ENCODE data around the gene CLDN18. TPM values are rescaled to one million over a fixed set of nuclear protein-coding genes. Genes with fewer than 3 reads are reported as not detected.

The CLDN18 gene
- total RNA-seq (not detected in 2 replicates), polyA plus RNA-seq (not detected in 2 replicates), polyA minus RNA-seq (not detected in 2 replicates), Bru-seq, nascent RNA (not detected), BruChase-seq, experiment 1, labeled RNA remaining after a 6-hour chase (not detected), BruChase-seq, experiment 2, labeled RNA remaining after a 2-hour chase (not detected)
- not detected in 2 replicates for polyA plus RNA-seq (2011; cell fraction: cytosol; rRNA removed)
- not detected in 2 replicates for polyA plus RNA-seq (2011; cell fraction: nucleus; rRNA removed)
- not detected in 2 replicates for polyA plus RNA-seq (2012)
- polyA minus RNA-seq (2011; cell fraction: cytosol; rRNA and poly(A)+ RNA removed), result not detected
- polyA minus RNA-seq (2011; cell fraction: nucleus; rRNA and poly(A)+ RNA removed), result not detected in 2 replicates
- long read RNA-seq, result 0 reads

GRCh38 chr3:138009476-138010272 is at the start of gene CLDN18:
TSS of gene CLDN18 (plus strand) at chr3:138010165. CDS start at chr3:138010226, 61 bp downstream.
- BruUV-seq (replicated peaks), result no TSS peak
- POLR2A ChIA-PET, result no interaction called here
- dilution Hi-C loops (cut with MboI; ENCODE audit: extremely low pct_ligation_motif_present, low sequenced_read_pairs) (no loop called here), intact Hi-C loops (cut with micrococcal nuclease) (no loop called here)
- DNase-seq (ENCODE audit: low read depth, low spot score), result no peak
- TF ChIP-seq MYC (IDR thresholded peaks at IDR 0.05; ENCODE audit: low read depth, low read length) (no peak), POLR2A (IDR thresholded peaks at IDR 0.05; ENCODE audit: low read depth, low read length) (no peak), JUN (IDR thresholded peaks at IDR 0.05; ENCODE audit: borderline replicate concordance, insufficient read depth, insufficient read length, low read depth) (no peak), POLR2AphosphoS5 (IDR thresholded peaks at IDR 0.05; ENCODE audit: insufficient read depth, low read depth, low read length) (no peak), MAX (IDR thresholded peaks at IDR 0.05; ENCODE audit: insufficient read depth, insufficient read length) (no peak)
- H3K9me3 ChIP-seq (replicated peaks; ENCODE audit: control insufficient read depth, insufficient read depth, low read length), result no peaks in the 10 kb centered on the region
- H3K4me1 ChIP-seq (ENCODE audit: control insufficient read depth, extremely low read depth, insufficient read depth, low read length), result no peaks in the 10 kb centered on the region
- no peaks in the 10 kb centered on the region for H3K27me3 ChIP-seq (ENCODE audit: control insufficient read depth in 2 of 2, insufficient read depth in 2 of 2, low read length in 2 of 2)
- FAIRE-seq, result no peak
- no peak within 1 kb of the TSS for H2AFZ ChIP-seq (ENCODE audit: low read depth, low read length)
- H3K9ac ChIP-seq (replicated peaks; ENCODE audit: extremely low read depth, insufficient read depth, low read length), result no peak within 1 kb of the TSS
- H4K20me1 ChIP-seq (replicated peaks; ENCODE audit: control insufficient read depth, extremely low read depth, insufficient read depth, low read length), result no peaks in the 10 kb centered on the region
- H3K4me2 ChIP-seq (ENCODE audit: insufficient read depth, low read length), result no peak within 1 kb of the TSS
- H3K9me1 ChIP-seq (replicated peaks; ENCODE audit: control insufficient read depth, extremely low read depth, insufficient read depth, low read length), result no peaks in the 10 kb centered on the region
- H3K36me3 ChIP-seq (ENCODE audit: control insufficient read depth in 2 of 2, extremely low read depth in 1 of 2, insufficient read depth in 2 of 2, low read length in 2 of 2), result no peaks in the 10 kb centered on the region
- H3K27ac ChIP-seq (ENCODE audit: insufficient read depth, low read depth, low read length), result no peak within 1 kb of the TSS
- no peak within 1 kb of the TSS for H3K4me3 ChIP-seq (replicated peaks in 1 of 3; ENCODE audit: insufficient read depth in 1 of 3, low read depth in 1 of 3, low read length in 3 of 3)
- CTCF ChIA-PET, result no interaction called here
- no peaks in the 10 kb centered on the region for H3K79me2 ChIP-seq (ENCODE audit: control insufficient read depth, insufficient read depth, low read length)

- TF ChIP-seq FOS (IDR thresholded peaks at IDR 0.05; ENCODE audit: borderline replicate concordance, insufficient read depth, low read length) (no peak), EZH2 (IDR thresholded peaks at IDR 0.05; ENCODE audit: borderline replicate concordance, low read depth, low read length, severe bottlenecking) (no peak), POLR2A (IDR thresholded peaks at IDR 0.05; ENCODE audit: low read depth, low read length) (no peak), POLR2AphosphoS5 (IDR thresholded peaks at IDR 0.05; ENCODE audit: insufficient read depth, low read depth, low read length) (no peak), GATA2 (IDR thresholded peaks at IDR 0.05; ENCODE audit: insufficient read depth, insufficient read length, low read depth, low read length) (no peak), MAX (IDR thresholded peaks at IDR 0.05; ENCODE audit: insufficient read depth, insufficient read length) (no peak), MYC (IDR thresholded peaks at IDR 0.05; ENCODE audit: low read depth, low read length) (no peak), JUN (IDR thresholded peaks at IDR 0.05; ENCODE audit: borderline replicate concordance, insufficient read depth, insufficient read length, low read depth) (no peak)
- TF ChIP-seq, protein P1, sequence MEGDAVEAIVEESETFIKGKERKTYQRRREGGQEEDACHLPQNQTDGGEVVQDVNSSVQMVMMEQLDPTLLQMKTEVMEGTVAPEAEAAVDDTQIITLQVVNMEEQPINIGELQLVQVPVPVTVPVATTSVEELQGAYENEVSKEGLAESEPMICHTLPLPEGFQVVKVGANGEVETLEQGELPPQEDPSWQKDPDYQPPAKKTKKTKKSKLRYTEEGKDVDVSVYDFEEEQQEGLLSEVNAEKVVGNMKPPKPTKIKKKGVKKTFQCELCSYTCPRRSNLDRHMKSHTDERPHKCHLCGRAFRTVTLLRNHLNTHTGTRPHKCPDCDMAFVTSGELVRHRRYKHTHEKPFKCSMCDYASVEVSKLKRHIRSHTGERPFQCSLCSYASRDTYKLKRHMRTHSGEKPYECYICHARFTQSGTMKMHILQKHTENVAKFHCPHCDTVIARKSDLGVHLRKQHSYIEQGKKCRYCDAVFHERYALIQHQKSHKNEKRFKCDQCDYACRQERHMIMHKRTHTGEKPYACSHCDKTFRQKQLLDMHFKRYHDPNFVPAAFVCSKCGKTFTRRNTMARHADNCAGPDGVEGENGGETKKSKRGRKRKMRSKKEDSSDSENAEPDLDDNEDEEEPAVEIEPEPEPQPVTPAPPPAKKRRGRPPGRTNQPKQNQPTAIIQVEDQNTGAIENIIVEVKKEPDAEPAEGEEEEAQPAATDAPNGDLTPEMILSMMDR (IDR thresholded peaks at IDR 0.05; ENCODE audit: extremely low read depth in 1 of 2, insufficient read depth in 1 of 2, low read depth in 1 of 2, low read length in 2 of 2), result no peak
- BruUV-seq (replicated peaks), result no TSS peak
- no peaks in the 10 kb centered on the region for H3K9me1 ChIP-seq (replicated peaks; ENCODE audit: control insufficient read depth, extremely low read depth, insufficient read depth, low read length)
- ChIA-PET CTCF (interaction anchor here (1.5 kb wide), 1 partner anchor 9 kb away, joined by 4 read pairs; no protein-coding TSS in a partner anchor), POLR2A (no interaction called here)
- H3K27me3 ChIP-seq (ENCODE audit: control insufficient read depth in 2 of 2, insufficient read depth in 2 of 2, low read length in 2 of 2), result peaks cover 0 to 2% of the 10 kb centered on the region in 2 experiments
- no peak overlapping the region for H2AFZ ChIP-seq (ENCODE audit: low read depth, low read length)
- dilution Hi-C loops (cut with MboI; ENCODE audit: extremely low pct_ligation_motif_present, low sequenced_read_pairs) (no loop called here), intact Hi-C loops (cut with micrococcal nuclease) (no loop called here)
- no peak for DNase-seq (ENCODE audit: low read depth, low spot score)
- no peak for FAIRE-seq
- H3K4me1 ChIP-seq (ENCODE audit: control insufficient read depth, extremely low read depth, insufficient read depth, low read length), result no peaks in the 10 kb centered on the region
- no peaks in the 10 kb centered on the region for H3K9me3 ChIP-seq (replicated peaks; ENCODE audit: control insufficient read depth, insufficient read depth, low read length)
- H3K79me2 ChIP-seq (ENCODE audit: control insufficient read depth, insufficient read depth, low read length), result no peaks in the 10 kb centered on the region
- H3K9ac ChIP-seq (replicated peaks; ENCODE audit: extremely low read depth, insufficient read depth, low read length), result no peak overlapping the region
- H3K36me3 ChIP-seq (ENCODE audit: control insufficient read depth in 2 of 2, extremely low read depth in 1 of 2, insufficient read depth in 2 of 2, low read length in 2 of 2), result no peaks in the 10 kb centered on the region
- no peak overlapping the region for H3K4me3 ChIP-seq (replicated peaks in 1 of 3; ENCODE audit: insufficient read depth in 1 of 3, low read depth in 1 of 3, low read length in 3 of 3)
- H3K27ac ChIP-seq (ENCODE audit: insufficient read depth, low read depth, low read length), result no peak overlapping the region
- no peak overlapping the region for H3K4me2 ChIP-seq (ENCODE audit: insufficient read depth, low read length)
- H4K20me1 ChIP-seq (replicated peaks; ENCODE audit: control insufficient read depth, extremely low read depth, insufficient read depth, low read length), result no peaks in the 10 kb centered on the region
Observed at GRCh38 chr3:137962251-137962650, 47.7 kb upstream of the CLDN18 start.
